Measurements from ENCODE around the gene COX6B2.

COX6B2 gene

GRCh38 chr19:55362174-55362989, 7.9 kb upstream of the COX6B2 start:
- no peak for FAIRE-seq

GRCh38 chr19:55360902-55361301, 6.4 kb upstream of the COX6B2 start:
- no peak for FAIRE-seq

More at GRCh38 chr19:55362174-55362989, 7.9 kb upstream of the COX6B2 start:
- no peak for DNase-seq (ENCODE audit: low spot score)

GRCh38 chr19:55358943-55359908, 4.7 kb upstream of the COX6B2 start:
- DNase-seq (ENCODE audit: low spot score) (peak; percentile 45), FAIRE-seq (no peak)

More at GRCh38 chr19:55360902-55361301, 6.4 kb upstream of the COX6B2 start:
- no peak for DNase-seq (ENCODE audit: low spot score)

GRCh38 chr19:55358493-55358892, 4.0 kb upstream of the COX6B2 start:
- no peak for FAIRE-seq
- DNase-seq (ENCODE audit: low spot score) = no peak

- FAIRE-seq (no peak), DNase-seq (ENCODE audit: low spot score) (no peak)
These were observed 798 bp upstream of the COX6B2 start for GRCh38 chr19:55355213-55355821.

GRCh38 chr19:55353803-55354697, 469 bp downstream of the COX6B2 start:
- FAIRE-seq (no peak), DNase-seq (ENCODE audit: low spot score) (peak; percentile 41)

GRCh38 chr19:55353356-55353802, 1.1 kb downstream of the COX6B2 start:
- no peak for FAIRE-seq

GRCh38 chr19:55352549-55353145, 1.9 kb downstream of the COX6B2 start:
- FAIRE-seq = no peak
- DNase-seq (ENCODE audit: low spot score) = no peak

More at GRCh38 chr19:55353356-55353802, 1.1 kb downstream of the COX6B2 start:
- no peak for DNase-seq (ENCODE audit: low spot score)

- DNase-seq (ENCODE audit: low spot score) = peak; percentile 26
- peak; percentile 30 for FAIRE-seq
These were observed 2.5 kb downstream of the COX6B2 start for GRCh38 chr19:55352040-55352439.

GRCh38 chr19:55350620-55351315, 3.8 kb downstream of the COX6B2 start:
- DNase-seq (ENCODE audit: low spot score) = no peak
- FAIRE-seq = no peak

GRCh38 chr19:55348317-55349034, 6.0 kb downstream of the COX6B2 start:
- no peak for DNase-seq (ENCODE audit: low spot score)
- FAIRE-seq = no peak

GRCh38 chr19:55347442-55348009, 7.0 kb downstream of the COX6B2 start:
- no peak for DNase-seq (ENCODE audit: low spot score)
- no peak for FAIRE-seq

- FAIRE-seq = no peak
- DNase-seq (ENCODE audit: low spot score) = no peak
These were observed 7.6 kb downstream of the COX6B2 start for GRCh38 chr19:55346725-55347441.

GRCh38 chr19:55345818-55346724, 8.4 kb downstream of the COX6B2 start:
- FAIRE-seq (peak; percentile 56), DNase-seq (ENCODE audit: low spot score) (no peak)

GRCh38 chr19:55345101-55345817, 9.3 kb downstream of the COX6B2 start:
- FAIRE-seq = no peak
- no peak for DNase-seq (ENCODE audit: low spot score)

- no peak for DNase-seq (ENCODE audit: low spot score)
- FAIRE-seq = no peak
These were observed 10.1 kb downstream of the COX6B2 start for GRCh38 chr19:55344444-55344843.

Data from urothelium cell line (cell line).